SIG-M5 treated with dmso at 0.1 percent for 504 hours (cell line): ENCODE data around the gene OR2J2.
"Not testable (repeated sequence)": the region's sequence is repeated elsewhere in the genome, so short reads cannot be mapped to it uniquely, and the experiment has no call there.

ENCODE experiments used
- DNase-seq: peaks from one replicate; lab custom pipeline; 2025; ENCODE audit not compliant: unreplicated experiment; lab: John Stamatoyannopoulos, UW

OR2J2 gene

DNA sequence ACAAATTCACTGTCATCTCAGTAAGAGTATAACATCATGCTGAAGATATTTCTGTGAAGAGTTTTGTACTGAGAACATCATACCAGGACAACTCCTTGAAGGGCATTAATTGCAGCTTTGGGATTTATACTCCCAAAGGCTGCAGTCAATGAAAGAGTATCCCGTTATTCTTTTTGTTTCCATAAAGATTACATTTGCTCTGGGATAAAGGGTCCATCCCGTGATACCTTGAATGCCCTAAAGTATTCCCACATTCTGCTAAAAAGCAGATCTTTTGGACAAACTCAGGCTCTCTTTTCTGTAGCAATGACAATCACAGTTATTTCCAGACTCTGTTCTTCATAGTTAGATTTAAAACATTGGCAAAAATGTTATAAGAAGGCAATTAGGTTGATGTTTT is at the start of gene OR2J2:
TSS of gene OR2J2 (plus strand) at position 301 of the 400 bp plus-strand sequence. CDS start 2,729 bp downstream, outside the sequence.
- not testable (repeated sequence) for DNase-seq

DNA sequence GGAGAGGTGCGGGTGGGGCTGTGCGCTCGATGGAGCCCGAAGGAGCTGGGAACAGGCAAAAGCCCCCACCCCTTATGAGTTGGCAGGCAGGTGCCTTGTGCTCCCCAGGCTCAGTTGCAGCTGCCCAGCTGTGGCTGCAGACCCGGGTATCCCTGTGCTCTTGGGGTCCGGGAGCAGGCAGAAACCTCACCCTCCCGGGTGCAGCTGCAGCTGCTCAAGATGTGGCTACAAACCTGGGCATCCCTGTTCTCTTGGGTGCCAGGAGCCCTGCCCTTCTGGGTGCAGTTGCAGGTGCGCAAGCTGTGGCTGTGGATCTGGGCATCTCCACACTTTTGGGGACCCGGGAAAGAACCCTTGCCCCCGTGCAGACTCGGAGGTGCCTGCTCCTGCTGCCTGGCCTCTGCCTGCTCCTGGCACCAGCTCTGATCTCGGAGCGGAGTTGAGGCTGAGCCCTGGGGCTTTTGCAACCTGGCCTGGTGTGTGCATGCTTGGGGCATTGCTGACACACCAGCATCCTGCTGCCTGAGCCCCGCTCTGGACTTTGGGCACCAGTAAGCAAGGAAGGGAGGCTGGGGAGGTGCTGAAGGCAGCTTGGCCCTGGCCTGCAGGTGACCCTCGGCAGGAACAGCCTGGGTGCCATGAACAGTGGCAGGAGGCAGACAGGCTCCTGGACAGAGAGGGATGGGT is 41.2 kb upstream of the OR2J2 start:
- DNase-seq = no peak

DNA sequence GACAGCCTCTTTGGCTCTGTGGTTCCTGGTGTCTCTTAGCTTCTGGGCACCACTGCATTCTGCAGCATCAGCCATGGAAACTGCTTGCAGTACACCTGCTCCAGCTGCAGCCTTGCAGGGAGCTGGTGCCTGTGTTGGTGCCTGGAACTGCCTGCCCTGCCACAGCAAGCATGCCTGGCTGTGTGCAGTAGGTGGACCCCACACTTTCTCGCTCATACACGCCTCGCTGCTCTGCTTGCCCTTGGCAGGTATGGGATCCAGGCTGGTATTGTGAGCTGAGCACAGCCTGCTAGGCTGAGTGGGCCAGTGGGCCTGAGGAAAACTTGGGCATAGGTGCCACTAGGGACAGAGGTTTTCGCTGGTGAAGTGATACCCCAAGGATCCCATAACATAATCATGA is 40.1 kb upstream of the OR2J2 start:
- DNase-seq = no peak

DNA sequence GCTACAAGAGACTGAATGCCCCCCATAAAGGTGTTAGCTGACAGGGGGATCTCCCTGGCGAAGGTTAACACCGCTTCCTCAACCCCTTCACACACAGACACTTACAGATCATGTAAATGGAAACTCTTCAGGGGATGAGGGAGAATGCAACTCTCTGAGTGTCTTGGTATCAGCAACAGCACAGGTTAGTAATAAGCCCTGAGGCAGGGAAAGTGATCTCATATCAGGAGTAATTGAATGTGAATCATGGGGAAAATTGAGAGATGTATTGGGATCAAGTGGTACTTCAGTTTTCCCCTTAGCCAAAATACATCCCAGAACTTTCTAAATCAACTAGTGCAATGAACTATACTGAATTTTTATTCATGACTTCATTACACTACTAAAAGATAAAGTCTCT is 39.0 kb upstream of the OR2J2 start:
- no peak for DNase-seq

DNA sequence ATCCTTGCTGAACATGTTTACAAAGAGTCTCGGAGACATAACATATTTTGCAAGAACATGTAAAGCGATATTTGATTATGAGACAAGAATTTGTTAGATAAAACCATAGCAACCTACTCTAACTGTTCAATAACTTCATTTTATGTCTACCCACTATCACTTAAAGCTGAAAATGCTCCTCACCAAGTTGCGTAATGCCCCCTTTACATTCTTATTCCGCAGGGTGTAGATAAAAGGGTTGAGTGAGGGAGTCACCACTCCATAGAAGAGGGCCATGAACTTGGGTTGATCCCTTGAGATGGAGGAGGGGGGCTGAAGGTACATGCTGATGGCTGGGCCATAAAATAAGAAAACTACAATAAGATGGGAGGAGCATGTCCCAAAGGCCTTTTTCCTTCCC is 33.0 kb upstream of the OR2J2 start:
- DNase-seq = no peak

DNA sequence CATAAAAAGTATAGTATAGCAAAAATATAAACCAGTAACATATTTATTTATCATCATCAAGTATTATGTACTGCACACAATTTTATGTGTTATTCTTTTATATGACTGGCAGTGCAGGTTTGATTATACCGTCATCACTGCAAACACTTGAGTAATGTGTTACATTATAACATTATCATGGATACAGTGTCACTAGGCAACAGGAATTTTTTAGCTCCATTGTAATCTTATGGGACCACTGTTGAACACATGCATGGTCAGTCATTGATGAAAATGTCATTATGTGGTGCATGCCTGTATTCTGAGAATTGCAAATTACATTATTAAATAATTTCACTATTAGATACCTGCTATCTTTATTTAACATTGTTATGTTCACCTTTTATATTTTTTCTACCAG is 29.1 kb upstream of the OR2J2 start:
- DNase-seq = no peak

DNA sequence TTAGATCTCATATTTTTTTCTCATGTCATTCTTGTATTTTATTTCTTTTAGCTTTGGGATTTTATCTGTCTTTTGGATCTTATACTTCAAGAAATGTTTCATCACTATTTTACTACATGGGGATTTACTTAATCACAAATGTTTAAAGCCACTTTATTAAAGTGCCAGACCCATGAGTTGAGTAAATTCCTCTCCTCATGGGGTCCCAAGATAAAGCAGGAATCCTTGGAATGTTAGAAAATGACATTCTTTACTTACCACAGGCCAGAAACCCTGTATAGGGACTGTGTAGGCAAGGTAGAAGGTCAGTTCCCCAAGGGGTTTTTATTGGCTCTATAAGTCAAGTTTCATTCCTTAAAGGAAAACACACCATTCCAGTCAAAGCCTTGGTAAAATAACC is 28.4 kb upstream of the OR2J2 start:
- DNase-seq = no peak

DNA sequence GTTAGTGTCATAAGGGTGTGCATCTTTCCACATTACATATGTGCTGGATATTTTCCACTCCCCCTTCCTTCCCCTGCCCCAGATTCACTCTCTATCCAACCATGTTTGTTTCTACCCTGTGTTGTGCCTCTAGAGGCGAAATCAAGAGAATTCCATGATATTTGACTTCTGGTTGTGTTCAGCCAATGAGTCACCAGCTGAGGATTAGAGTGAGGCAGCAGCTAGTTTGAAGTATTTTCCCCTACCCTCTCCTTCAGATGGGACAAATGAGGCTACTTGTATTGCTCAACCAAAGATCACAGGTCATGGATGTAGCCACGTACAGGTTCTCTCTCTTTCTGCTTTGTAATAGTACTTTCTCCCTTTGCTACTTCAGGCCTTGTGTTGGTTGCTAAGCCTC is 24.5 kb upstream of the OR2J2 start:
- no peak for DNase-seq

DNA sequence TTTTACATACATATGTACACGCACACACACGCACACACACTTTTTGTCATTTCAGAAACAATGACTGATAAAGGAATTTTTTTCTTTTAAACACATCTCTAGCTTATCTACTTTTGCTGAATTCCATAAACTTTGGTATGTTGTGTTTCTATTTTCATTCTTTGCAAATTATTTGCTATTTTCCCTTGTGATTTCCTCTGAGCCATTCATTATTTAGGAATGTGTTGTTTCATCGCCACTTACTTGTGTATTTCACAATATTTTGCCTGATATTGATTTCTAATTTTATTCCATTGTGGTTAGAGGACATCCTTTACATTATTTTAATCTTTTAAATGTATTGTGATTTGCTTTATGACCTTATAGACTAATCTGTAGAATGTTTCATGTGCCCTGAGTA is 23.6 kb upstream of the OR2J2 start:
- DNase-seq = no peak

DNA sequence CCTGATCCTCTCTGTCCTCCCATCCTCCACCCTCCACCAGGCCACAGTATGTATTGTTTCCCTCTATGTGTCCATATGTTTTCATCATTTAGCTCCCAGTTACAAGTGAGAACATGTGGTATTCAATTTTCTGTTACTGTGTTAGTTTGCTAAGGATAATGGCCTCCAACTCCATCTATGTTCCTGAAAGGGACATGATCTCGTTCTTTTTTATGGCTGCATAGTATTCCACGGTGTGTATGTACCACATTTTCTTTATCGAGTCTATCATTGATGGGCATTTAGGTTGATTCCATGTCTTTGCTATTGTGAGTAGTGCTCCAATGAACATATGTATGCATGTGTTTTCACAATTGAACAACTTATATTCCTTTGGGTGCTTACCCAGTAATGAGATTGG is 21.3 kb upstream of the OR2J2 start:
- DNase-seq = not testable (repeated sequence)

DNA sequence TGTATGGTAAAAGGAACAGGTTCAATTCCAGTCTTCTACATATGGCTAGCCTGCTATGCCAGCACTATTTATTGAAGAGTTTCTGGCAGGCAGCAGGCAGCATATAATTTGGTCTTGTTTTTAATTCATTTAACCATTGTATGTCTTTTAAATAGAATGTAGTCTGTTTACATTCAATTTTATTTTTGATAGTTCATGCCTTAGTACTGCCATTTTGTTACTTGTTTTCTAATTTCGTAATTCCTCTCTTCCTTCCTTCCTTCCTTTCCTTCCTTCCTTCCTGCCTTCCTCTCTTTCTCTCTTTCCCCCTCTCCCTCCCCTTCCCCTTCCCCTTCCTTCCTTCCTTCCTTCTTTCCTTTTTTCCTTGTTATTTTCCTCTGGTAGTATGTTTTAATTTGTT is 17.6 kb upstream of the OR2J2 start:
- no peak for DNase-seq

DNA sequence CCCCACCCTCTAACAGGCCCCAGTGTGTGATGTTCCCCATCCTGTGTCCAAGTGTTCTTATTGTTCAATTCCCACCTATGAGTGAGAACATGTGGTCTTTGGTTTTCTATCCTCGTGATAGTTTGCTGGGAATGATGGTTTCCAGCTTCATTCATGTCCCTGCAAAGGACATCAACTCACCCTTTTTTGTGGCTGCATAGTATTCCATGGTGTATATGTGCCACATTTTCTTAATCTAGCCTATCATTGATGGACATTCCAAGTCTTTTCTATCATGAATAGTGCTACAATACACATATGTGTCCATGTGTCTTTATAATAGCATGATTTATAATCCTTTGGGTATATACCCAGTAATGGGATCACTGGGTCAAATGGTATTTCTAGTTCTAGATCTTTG is 15.5 kb upstream of the OR2J2 start:
- DNase-seq = not testable (repeated sequence)

DNA sequence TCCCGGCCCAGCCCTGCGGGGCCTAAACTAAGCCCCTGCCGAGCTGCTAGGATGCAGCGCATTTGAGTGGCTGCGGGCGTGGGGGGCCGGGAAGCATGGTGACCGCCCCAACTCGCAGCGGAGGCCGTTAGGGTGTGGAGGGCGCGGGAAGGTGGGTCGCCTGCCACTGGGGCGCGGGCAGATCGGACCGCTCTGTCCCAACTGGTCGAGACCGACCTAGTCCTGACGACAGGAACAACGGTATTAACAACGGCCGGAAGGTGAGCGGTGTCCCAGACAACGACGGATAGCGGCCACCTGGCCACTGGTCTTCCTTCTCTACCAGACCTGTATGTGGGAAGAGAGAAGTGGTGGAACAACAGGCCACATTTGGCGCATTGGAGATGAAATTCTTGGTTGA is 10.8 kb upstream of the OR2J2 start:
- DNase-seq = not testable (repeated sequence)

DNA sequence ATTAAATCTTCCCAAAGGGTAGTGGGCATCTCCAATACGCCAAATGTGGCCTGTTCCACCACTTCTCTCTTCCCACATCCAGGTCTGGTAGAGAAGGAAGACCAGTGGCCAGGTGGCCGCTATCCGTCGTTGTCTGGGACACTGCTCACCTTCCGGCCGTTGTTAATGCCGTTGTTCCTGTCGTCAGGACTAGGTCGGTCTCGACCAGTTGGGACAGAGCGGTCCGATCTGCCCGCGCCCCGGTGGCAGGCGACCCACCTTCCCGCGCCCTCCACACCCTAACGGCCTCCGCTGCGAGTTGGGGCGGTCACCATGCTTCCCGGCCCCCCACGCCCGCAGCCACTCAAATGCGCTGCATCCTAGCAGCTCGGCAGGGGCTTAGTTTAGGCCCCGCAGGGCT is 5.1 kb upstream of the OR2J2 start:
- not testable (repeated sequence) for DNase-seq

DNA sequence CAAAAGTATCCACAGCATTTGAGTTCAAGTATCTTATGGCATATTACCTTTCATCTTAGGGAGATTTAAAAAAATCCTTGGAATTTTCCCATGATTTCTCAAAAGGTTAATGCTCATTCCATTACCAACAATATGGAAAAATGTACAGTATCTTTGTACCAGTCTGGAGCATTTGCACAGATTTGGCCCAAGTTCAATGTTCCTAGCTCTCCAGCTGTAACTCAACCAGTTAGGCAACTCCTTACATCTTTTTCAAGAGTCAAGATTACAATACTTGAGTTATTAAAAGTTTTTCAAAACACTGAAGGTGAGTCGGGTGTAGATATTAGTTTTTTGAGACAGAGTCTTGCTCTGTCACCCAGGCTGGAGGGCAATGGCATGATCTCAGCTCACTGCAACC is 1.0 kb downstream of the OR2J2 start:
- no peak for DNase-seq

DNA sequence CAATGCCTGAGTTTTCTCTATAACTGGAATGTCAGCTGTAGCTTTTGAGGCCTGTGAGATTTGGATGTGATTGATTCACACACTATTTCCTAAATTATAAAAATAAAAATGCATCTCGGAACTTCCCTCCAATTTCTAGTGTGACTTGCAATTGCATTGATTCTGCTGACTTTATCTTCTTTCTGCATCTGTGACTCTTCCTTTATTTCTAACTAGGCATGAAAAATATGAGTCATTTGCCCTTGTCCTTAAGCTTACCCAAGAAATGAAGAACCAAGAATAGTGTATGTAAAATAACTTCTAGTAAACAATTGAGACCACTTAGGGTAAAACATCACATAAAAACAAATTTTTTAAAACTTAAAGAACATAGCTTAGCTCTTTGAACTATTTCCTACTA is 12.9 kb downstream of the OR2J2 start:
- DNase-seq = no peak

DNA sequence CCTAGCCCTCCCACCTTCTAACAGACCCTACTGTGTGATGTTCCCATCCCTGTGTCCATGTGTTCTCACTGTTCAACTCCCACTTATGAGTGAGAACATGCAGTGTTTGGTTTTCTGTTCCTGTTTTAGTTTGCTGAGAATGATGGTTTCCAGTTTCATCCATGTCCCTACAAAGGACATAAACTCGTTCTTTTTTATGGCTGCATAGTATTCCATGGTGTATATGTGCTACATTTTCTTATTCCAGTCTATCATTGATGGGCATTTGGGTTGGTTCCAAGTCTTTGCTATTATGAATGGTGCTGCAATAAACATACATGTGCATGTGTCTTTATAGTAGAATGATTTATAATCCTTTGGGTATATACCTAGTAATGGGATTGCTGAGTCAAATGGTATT is 18.0 kb downstream of the OR2J2 start:
- not testable (repeated sequence) for DNase-seq

DNA sequence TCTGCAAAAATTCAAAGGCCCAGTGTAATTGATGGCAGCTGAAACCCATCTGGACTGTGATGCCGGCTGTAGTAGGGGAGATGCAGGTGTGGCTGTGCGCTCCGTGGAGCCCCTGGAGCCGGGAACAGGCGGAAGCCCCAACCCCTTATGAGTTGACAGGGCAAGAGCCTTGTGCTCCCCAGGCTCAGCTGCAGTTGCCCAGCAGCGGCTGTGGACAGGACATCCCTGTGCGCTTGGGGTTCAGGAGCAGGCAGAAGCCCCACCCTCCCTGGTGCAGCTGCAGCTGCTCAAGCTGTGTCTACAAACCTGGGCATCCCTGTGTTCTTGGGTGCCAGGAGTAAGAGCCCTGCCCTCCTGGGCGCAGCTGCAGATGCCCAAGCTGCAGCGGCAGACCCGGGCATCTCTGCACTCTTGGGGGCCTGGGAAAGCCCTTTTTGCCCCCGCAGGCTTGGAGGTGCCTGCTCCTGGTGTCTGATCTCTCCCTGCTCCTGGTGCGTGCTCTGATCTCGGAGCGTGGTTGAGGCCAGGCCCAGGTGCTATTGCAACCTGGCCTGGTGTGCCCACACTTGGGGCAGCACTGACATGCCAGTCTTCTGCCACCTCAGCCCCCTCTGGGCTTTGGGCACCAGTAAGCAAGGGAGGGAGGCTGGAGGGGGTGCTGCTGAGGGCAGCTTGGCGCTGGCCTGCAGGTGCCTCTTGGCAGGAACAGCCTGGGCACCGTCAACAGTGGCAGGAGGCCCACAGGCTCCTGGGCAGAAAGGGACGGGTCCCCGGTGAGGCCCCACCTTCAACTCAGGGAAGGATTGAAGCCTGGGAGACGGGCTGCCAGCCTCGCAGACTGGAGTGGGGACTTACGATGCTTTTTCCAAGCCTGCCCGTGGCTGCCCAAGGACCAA is 30.3 kb downstream of the OR2J2 start:
- no peak for DNase-seq

DNA sequence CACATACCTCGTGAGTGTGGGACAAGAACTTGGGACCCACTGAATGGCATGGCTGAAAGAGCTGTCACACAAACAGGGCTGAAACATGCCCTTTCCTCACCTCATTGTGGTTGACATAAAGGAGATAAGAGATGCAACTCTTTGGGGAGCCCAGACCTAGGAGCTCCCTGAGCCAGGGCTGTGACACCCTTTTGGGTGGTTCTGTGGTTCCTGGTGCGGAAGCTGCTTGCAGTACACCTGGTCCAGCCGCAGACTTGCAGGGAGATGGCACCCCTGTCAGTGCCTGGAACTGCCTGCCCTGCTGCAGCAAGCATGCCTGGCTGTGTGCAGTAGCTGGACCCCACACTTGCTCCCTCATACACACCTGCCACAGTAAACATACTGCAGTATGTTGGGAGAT is 31.3 kb downstream of the OR2J2 start:
- no peak for DNase-seq

DNA sequence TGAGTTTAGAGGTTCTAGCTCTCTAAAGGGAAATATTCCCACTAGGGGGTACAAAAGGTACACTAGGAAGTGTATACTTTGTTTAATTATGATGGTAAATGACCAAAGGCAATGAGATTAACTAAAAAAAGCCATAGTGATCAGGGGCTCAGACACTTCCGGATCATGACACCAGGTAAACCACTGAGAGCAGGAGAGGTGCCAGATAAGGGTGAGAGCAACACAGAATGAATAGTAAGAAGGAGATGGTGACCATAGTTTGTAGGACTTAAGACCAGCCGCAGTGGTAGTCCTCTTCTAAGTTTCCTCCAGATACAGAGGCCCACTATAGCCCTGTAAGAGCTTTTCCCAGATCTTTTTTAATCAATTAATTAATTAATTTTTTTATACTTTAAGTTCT is 40.8 kb downstream of the OR2J2 start:
- DNase-seq = no peak

DNA sequence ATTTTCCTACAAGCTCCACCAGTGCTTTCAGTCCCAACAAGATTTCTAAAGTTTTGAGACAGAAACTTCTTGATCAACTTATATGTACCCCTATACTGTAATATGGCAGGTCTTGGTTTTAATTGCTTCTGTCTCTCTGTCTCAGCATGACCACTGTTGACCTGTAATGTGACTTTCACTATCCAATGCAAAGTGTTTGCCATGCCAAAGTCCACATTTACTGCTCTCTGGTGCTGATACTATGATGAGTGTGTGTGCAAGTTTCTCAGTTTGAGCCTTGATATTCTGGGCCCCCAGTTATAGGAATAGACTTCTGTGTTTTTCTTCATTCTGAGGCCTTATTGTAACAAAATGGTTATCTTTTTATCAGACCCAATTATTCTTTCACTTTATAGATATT is 45.8 kb downstream of the OR2J2 start:
- no peak for DNase-seq

DNA sequence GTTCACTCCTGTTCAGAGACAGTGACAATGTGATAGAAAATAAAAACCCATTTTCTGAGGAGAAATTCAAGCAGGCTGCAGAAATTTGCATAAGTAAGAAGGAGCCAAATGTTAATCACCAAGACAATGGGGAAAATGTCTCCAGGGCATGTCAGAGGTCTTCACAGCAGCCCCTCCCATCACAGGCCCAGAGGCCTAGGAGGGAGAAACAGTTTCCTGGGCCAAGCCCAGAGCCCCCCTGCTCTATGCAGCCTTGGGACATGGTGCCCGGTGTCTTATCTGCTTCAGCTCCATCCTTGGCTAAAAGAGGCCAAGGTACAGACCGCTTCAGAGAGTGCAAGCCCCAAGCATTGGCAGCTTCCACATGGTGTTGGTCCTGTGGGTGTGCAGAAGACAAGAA is 46.5 kb downstream of the OR2J2 start:
- not testable (repeated sequence) for DNase-seq
